Right lobe of liver (tissue), 4 donors: ENCODE data around the gene CCDC152.

ENCODE experiments used
- POLR2A ChIP-seq: fragments of 450-650 bp; IDR thresholded peaks from one replicate; pipeline ENCODE4 v1.6.1; 2017; ENCODE audit warnings: antibody characterized with exemption, mild to moderate bottlenecking
- TF ChIP-seq, protein P1 (sequence below), 4 donors: fragments of 200-600 bp in 3 of 4; fragments of 450-650 bp in 1 of 4; IDR thresholded peaks; one replicate each; pipeline versions ENCODE4 v1.5.1 to v1.8.0; 2016 to 2022; ENCODE audit warnings: antibody characterized with exemption in 4 of 4, mild to moderate bottlenecking in 2 of 4
- donor health status: DM: no; HTN: no; CAD: no.
- donor health status: DM: no; HTN: no; CAD: no.
- donor health status: DM: no; HTN: yes; CAD: no.

- TF ChIP-seq, protein P1, sequence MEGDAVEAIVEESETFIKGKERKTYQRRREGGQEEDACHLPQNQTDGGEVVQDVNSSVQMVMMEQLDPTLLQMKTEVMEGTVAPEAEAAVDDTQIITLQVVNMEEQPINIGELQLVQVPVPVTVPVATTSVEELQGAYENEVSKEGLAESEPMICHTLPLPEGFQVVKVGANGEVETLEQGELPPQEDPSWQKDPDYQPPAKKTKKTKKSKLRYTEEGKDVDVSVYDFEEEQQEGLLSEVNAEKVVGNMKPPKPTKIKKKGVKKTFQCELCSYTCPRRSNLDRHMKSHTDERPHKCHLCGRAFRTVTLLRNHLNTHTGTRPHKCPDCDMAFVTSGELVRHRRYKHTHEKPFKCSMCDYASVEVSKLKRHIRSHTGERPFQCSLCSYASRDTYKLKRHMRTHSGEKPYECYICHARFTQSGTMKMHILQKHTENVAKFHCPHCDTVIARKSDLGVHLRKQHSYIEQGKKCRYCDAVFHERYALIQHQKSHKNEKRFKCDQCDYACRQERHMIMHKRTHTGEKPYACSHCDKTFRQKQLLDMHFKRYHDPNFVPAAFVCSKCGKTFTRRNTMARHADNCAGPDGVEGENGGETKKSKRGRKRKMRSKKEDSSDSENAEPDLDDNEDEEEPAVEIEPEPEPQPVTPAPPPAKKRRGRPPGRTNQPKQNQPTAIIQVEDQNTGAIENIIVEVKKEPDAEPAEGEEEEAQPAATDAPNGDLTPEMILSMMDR (IDR thresholded peaks at IDR 0.05): peak in 2 of 4 donors; percentile 0 to 20
- TF ChIP-seq POLR2A: no peak
These were observed 11.2 kb upstream of the CCDC152 start for GRCh38 chr5:42745426-42745825.
